Keratinocyte (primary cell): ENCODE results near the gene ASB13. TPM values are rescaled to one million over a fixed set of nuclear protein-coding genes. Genes with fewer than 3 reads are reported as not detected.

Source experiments
- DNase-seq: peaks from one replicate; pipeline ENCODE4 v3.0.0-alpha.2; 2011; ENCODE audit warnings: low read depth, missing footprints, low spot score
- FAIRE-seq: peaks from 2 replicates; lab custom pipeline; 2011; peaks lifted over from hg19 to GRCh38; lab: Jason Lieb, UNC
- H2AFZ ChIP-seq: 2 replicates; pipeline ENCODE4 v1.6.0; 2012; ENCODE audit warnings: low read length, control low read depth, inconsistent platforms; ENCODE audit not compliant: control insufficient read depth
- H3K27ac ChIP-seq: 2 replicates; pipeline ENCODE4 v1.5.1; 2011; ENCODE audit warnings: low read length; ENCODE audit not compliant: control insufficient read depth, insufficient read depth
- H3K27me3 ChIP-seq: 3 replicates; pipeline ENCODE4 v1.6.0; 2011; ENCODE audit warnings: low read length; ENCODE audit not compliant: control insufficient read depth, insufficient read depth; ENCODE audit errors: extremely low read depth
- H3K36me3 ChIP-seq, 2 experiments: 2 replicates in 1 of 2; 3 replicates in 1 of 2; pipeline ENCODE4 v1.5.1; 2011; ENCODE audit warnings: low read length in 2 of 2, mild to moderate bottlenecking in 1 of 2; ENCODE audit not compliant: control insufficient read depth in 2 of 2, insufficient read depth in 2 of 2; ENCODE audit errors: extremely low read depth in 1 of 2
- H3K4me1 ChIP-seq: 3 replicates; pipeline ENCODE4 v1.5.1; 2011; ENCODE audit warnings: low read length; ENCODE audit not compliant: control insufficient read depth, insufficient read depth; ENCODE audit errors: extremely low read depth
- H3K4me2 ChIP-seq: 3 replicates; pipeline ENCODE4 v1.6.0; 2011; ENCODE audit warnings: low read depth, low read length; ENCODE audit not compliant: control insufficient read depth, insufficient read depth; ENCODE audit errors: extremely low read depth
- H3K4me3 ChIP-seq, 3 experiments: fragments of 200-600 bp in 1 of 3; sonication (generic) in 1 of 3; 2 replicates in 2 of 3; 3 replicates in 1 of 3; pipeline ENCODE4 v1.5.1; 2011 to 2016; ENCODE audit warnings: low read length in 3 of 3, mild to moderate bottlenecking in 3 of 3, control low read depth in 2 of 3, inconsistent platforms in 1 of 3, low read depth in 1 of 3, mixed read lengths in 1 of 3, mixed run types in 1 of 3, moderate library complexity in 1 of 3; ENCODE audit not compliant: control insufficient read depth in 2 of 3, insufficient read depth in 2 of 3; ENCODE audit errors: extremely low read depth in 1 of 3
- H3K79me2 ChIP-seq: 2 replicates; pipeline ENCODE4 v1.6.0; 2012; ENCODE audit warnings: low read length; ENCODE audit not compliant: control insufficient read depth, insufficient read depth
- H3K9ac ChIP-seq: 3 replicates; pipeline ENCODE4 v1.6.0; 2011; ENCODE audit warnings: low read length; ENCODE audit not compliant: control insufficient read depth, insufficient read depth; ENCODE audit errors: extremely low read depth
- H3K9me1 ChIP-seq: 3 replicates; pipeline ENCODE4 v1.6.0; 2011; ENCODE audit warnings: low read length; ENCODE audit not compliant: control insufficient read depth, insufficient read depth; ENCODE audit errors: extremely low read depth
- H3K9me3 ChIP-seq: 2 replicates; pipeline ENCODE4 v1.5.1; 2012; ENCODE audit warnings: low read depth, low read length; ENCODE audit not compliant: control insufficient read depth
- H4K20me1 ChIP-seq: 3 replicates; pipeline ENCODE4 v1.6.0; 2011; ENCODE audit warnings: low read length; ENCODE audit not compliant: control insufficient read depth, insufficient read depth; ENCODE audit errors: extremely low read depth
- CTCF ChIP-seq, 3 experiments: IDR thresholded peaks in 1 of 3; conservative IDR thresholded peaks in 1 of 3; optimal IDR thresholded peaks in 1 of 3; 2 replicates in 2 of 3; 3 replicates in 1 of 3; pipeline versions ENCODE3 to v1.5.1; 2011; ENCODE audit warnings: low read length in 3 of 3, mild to moderate bottlenecking in 3 of 3, moderate library complexity in 2 of 3, control low read depth in 1 of 3, inconsistent platforms in 1 of 3; ENCODE audit not compliant: insufficient read depth in 2 of 3; ENCODE audit errors: extremely low read depth in 1 of 3
- EZH2 ChIP-seq: IDR thresholded peaks from one replicate; pipeline ENCODE4 v1.6.1; 2012; ENCODE audit warnings: inconsistent platforms, mild to moderate bottlenecking, low read length, moderate library complexity
- dilution Hi-C: fragments of 300-500 bp; cut with MboI; formaldehyde crosslinking; loops from one replicate; pipeline ENCODE4 v1.7.0; 2020; ENCODE audit warnings: low sequenced_read_pairs; ENCODE audit not compliant: extremely low pct_ligation_motif_present
- polyA plus RNA-seq, 5 experiments: library from polyadenylated mRNA; depleted of rRNA in 3 of 5; stranded (reverse) in 3 of 5; stranded (forward) in 1 of 5; unstranded in 1 of 5; fragments of >200 nt; gene quantifications; 1 replicate in 1 of 5; 2 replicates in 3 of 5; 3 replicates in 1 of 5; pipeline versions ENCODE4 v1.2.1 to v1.2.3, GENCODE V29; 2011 to 2012; ENCODE audit warnings: missing spikeins in 2 of 5, low read depth in 1 of 5, low replicate concordance in 1 of 5

ASB13 gene
- polyA plus RNA-seq, 1 donor (not counting 4 experiments of a cell fraction or from before 2014, with no cell fraction given), result 6.4 TPM

- H3K9ac ChIP-seq, result peak overlapping the region; percentile 4
- H3K27me3 ChIP-seq, result no peaks in the 10 kb centered on the region
- H3K79me2 ChIP-seq, result no peaks in the 10 kb centered on the region
- FAIRE-seq, result no peak
- H3K27ac ChIP-seq, result peak overlapping the region; percentile 42
- peak overlapping the region in 2 of 3 experiments; percentile 14 to 26 for H3K4me3 ChIP-seq
- H3K36me3 ChIP-seq, result no peaks in the 10 kb centered on the region
- dilution Hi-C loops, result no loop called here
- no peaks in the 10 kb centered on the region for H3K9me1 ChIP-seq
- no peaks in the 10 kb centered on the region for H4K20me1 ChIP-seq
- peaks cover 36% of the 10 kb centered on the region for H3K4me1 ChIP-seq
- TF ChIP-seq CTCF (optimal IDR thresholded peaks at IDR 0.05 in 1 of 3, IDR thresholded peaks at IDR 0.05 in 1 of 3, conservative IDR thresholded peaks at IDR 0.05 in 1 of 3; ENCODE audit: extremely low read depth in 1 of 3, insufficient read depth in 2 of 3, low read length in 3 of 3) (no peak), EZH2 (no peak)
- no peak overlapping the region for H2AFZ ChIP-seq
- peak overlapping the region; percentile 56 for H3K4me2 ChIP-seq
- DNase-seq, result no peak
- H3K9me3 ChIP-seq, result no peaks in the 10 kb centered on the region
Observed at GRCh38 chr10:5617521-5617920, 48.9 kb downstream of the ASB13 start.

- no peak overlapping the region for H3K4me3 ChIP-seq
- FAIRE-seq (no peak), DNase-seq (no peak)
- H4K20me1 ChIP-seq, result no peaks in the 10 kb centered on the region
- H3K9me3 ChIP-seq, result no peaks in the 10 kb centered on the region
- no peaks in the 10 kb centered on the region for H3K9me1 ChIP-seq
- H2AFZ ChIP-seq, result no peak overlapping the region
- no peaks in the 10 kb centered on the region for H3K36me3 ChIP-seq
- H3K4me2 ChIP-seq, result no peak overlapping the region
- no peaks in the 10 kb centered on the region for H3K79me2 ChIP-seq
- dilution Hi-C loops, result no loop called here
- no peak overlapping the region for H3K27ac ChIP-seq
- H3K27me3 ChIP-seq, result no peaks in the 10 kb centered on the region
- no peak overlapping the region for H3K9ac ChIP-seq
- H3K4me1 ChIP-seq, result peaks cover 40% of the 10 kb centered on the region
- TF ChIP-seq EZH2, result no peak
- TF ChIP-seq CTCF (optimal IDR thresholded peaks at IDR 0.05 in 1 of 3, IDR thresholded peaks at IDR 0.05 in 1 of 3, conservative IDR thresholded peaks at IDR 0.05 in 1 of 3; ENCODE audit: extremely low read depth in 1 of 3, insufficient read depth in 2 of 3, low read length in 3 of 3), result no peak
Observed at GRCh38 chr10:5616836-5617235, 49.6 kb downstream of the ASB13 start.
